ENCODE results near the gene PSMF1.

Gene PSMF1

GRCh38 chr20:1165521-1165920, 47.1 kb downstream of the PSMF1 start:
- Mint-ChIP-seq H3K9me3 (no peaks in the 10 kb centered on the region), H3K4me3 (no peak overlapping the region), H3K27ac (peak overlapping the region; percentile 27)

GRCh38 chr20:1165941-1166340, 47.5 kb downstream of the PSMF1 start:
- no peaks in the 10 kb centered on the region for H3K4me1 Mint-ChIP-seq (ENCODE audit: low read depth)

More at GRCh38 chr20:1165521-1165920, 47.1 kb downstream of the PSMF1 start:
- Mint-ChIP-seq H3K4me1 (ENCODE audit: low read depth) (no peaks in the 10 kb centered on the region), H3K27me3 (no peaks in the 10 kb centered on the region), H3K36me3 (ENCODE audit: low read depth) (peaks cover 97% of the 10 kb centered on the region)
- DNase-seq: no peak

GRCh38 chr20:1166948-1167720, 48.7 kb downstream of the PSMF1 start:
- no peaks in the 10 kb centered on the region for H3K4me1 Mint-ChIP-seq (ENCODE audit: low read depth)
- H3K27ac Mint-ChIP-seq: no peak overlapping the region
- no peaks in the 10 kb centered on the region for H3K9me3 Mint-ChIP-seq
- DNase-seq: no peak
- H3K27me3 Mint-ChIP-seq: no peaks in the 10 kb centered on the region
- no peak overlapping the region for H3K4me3 Mint-ChIP-seq
- peaks cover 96% of the 10 kb centered on the region for H3K36me3 Mint-ChIP-seq (ENCODE audit: low read depth)

More at GRCh38 chr20:1165941-1166340, 47.5 kb downstream of the PSMF1 start:
- Mint-ChIP-seq H3K27ac (no peak overlapping the region), H3K36me3 (ENCODE audit: low read depth) (peaks cover 97% of the 10 kb centered on the region), H3K27me3 (no peaks in the 10 kb centered on the region), H3K9me3 (no peaks in the 10 kb centered on the region), H3K4me3 (no peak overlapping the region)
- no peak for DNase-seq

- peaks cover 96% of the 10 kb centered on the region for H3K36me3 Mint-ChIP-seq (ENCODE audit: low read depth)
- no peak overlapping the region for H3K27ac Mint-ChIP-seq
- DNase-seq: no peak
Measured at GRCh38 chr20:1169224-1169623, 50.8 kb downstream of the PSMF1 start.

GRCh38 chr20:1171461-1172093, 53.2 kb downstream of the PSMF1 start:
- Mint-ChIP-seq H3K27me3 (no peaks in the 10 kb centered on the region), H3K4me1 (ENCODE audit: low read depth) (no peaks in the 10 kb centered on the region), H3K4me3 (no peak overlapping the region), H3K9me3 (no peaks in the 10 kb centered on the region), H3K36me3 (ENCODE audit: low read depth) (peaks cover 90% of the 10 kb centered on the region), H3K27ac (no peak overlapping the region)
- no peak for DNase-seq

More at GRCh38 chr20:1169224-1169623, 50.8 kb downstream of the PSMF1 start:
- H3K27me3 Mint-ChIP-seq: no peaks in the 10 kb centered on the region
- no peak overlapping the region for H3K4me3 Mint-ChIP-seq
- H3K9me3 Mint-ChIP-seq: no peaks in the 10 kb centered on the region
- H3K4me1 Mint-ChIP-seq (ENCODE audit: low read depth): no peaks in the 10 kb centered on the region

GRCh38 chr20:1173698-1174097, 55.3 kb downstream of the PSMF1 start:
- Mint-ChIP-seq H3K27me3 (no peaks in the 10 kb centered on the region), H3K9me3 (no peaks in the 10 kb centered on the region), H3K36me3 (ENCODE audit: low read depth) (peaks cover 78% of the 10 kb centered on the region), H3K4me3 (no peak overlapping the region), H3K27ac (no peak overlapping the region), H3K4me1 (ENCODE audit: low read depth) (no peaks in the 10 kb centered on the region)
- DNase-seq: no peak

GRCh38 chr20:1174787-1175186, 56.4 kb downstream of the PSMF1 start:
- Mint-ChIP-seq H3K27me3 (no peaks in the 10 kb centered on the region), H3K4me1 (ENCODE audit: low read depth) (no peaks in the 10 kb centered on the region), H3K27ac (no peak overlapping the region), H3K9me3 (no peaks in the 10 kb centered on the region), H3K4me3 (no peak overlapping the region), H3K36me3 (ENCODE audit: low read depth) (peaks cover 70% of the 10 kb centered on the region)
- DNase-seq: no peak

GRCh38 chr20:1177680-1178079, 59.3 kb downstream of the PSMF1 start:
- Mint-ChIP-seq H3K27ac (no peak overlapping the region), H3K4me3 (no peak overlapping the region), H3K36me3 (ENCODE audit: low read depth) (peaks cover 48% of the 10 kb centered on the region), H3K27me3 (peaks cover 5% of the 10 kb centered on the region), H3K4me1 (ENCODE audit: low read depth) (no peaks in the 10 kb centered on the region), H3K9me3 (no peaks in the 10 kb centered on the region)
- DNase-seq: no peak

GRCh38 chr20:1178103-1178502, 59.7 kb downstream of the PSMF1 start:
- Mint-ChIP-seq H3K4me3 (no peak overlapping the region), H3K27me3 (peaks cover 5% of the 10 kb centered on the region), H3K36me3 (ENCODE audit: low read depth) (peaks cover 44% of the 10 kb centered on the region), H3K9me3 (no peaks in the 10 kb centered on the region), H3K27ac (no peak overlapping the region), H3K4me1 (ENCODE audit: low read depth) (no peaks in the 10 kb centered on the region)
- DNase-seq: no peak

- Mint-ChIP-seq H3K4me1 (ENCODE audit: low read depth) (no peaks in the 10 kb centered on the region), H3K9me3 (no peaks in the 10 kb centered on the region), H3K27ac (no peak overlapping the region), H3K36me3 (ENCODE audit: low read depth) (peaks cover 39% of the 10 kb centered on the region), H3K27me3 (peaks cover 10% of the 10 kb centered on the region), H3K4me3 (no peak overlapping the region)
- DNase-seq: no peak
Measured at GRCh38 chr20:1178623-1179022, 60.2 kb downstream of the PSMF1 start.

GRCh38 chr20:1180949-1181348, 62.5 kb downstream of the PSMF1 start:
- no peak for DNase-seq
- Mint-ChIP-seq H3K27me3 (peaks cover 23% of the 10 kb centered on the region), H3K4me1 (ENCODE audit: low read depth) (peaks cover 7% of the 10 kb centered on the region), H3K27ac (no peak overlapping the region), H3K4me3 (no peak overlapping the region), H3K9me3 (no peaks in the 10 kb centered on the region), H3K36me3 (ENCODE audit: low read depth) (peaks cover 24% of the 10 kb centered on the region)

GRCh38 chr20:1182106-1182505, 63.7 kb downstream of the PSMF1 start:
- peaks cover 12% of the 10 kb centered on the region for H3K36me3 Mint-ChIP-seq (ENCODE audit: low read depth)
- no peaks in the 10 kb centered on the region for H3K9me3 Mint-ChIP-seq
- peaks cover 29% of the 10 kb centered on the region for H3K27me3 Mint-ChIP-seq
- H3K27ac Mint-ChIP-seq: no peak overlapping the region
- DNase-seq: no peak
- H3K4me3 Mint-ChIP-seq: no peak overlapping the region
- H3K4me1 Mint-ChIP-seq (ENCODE audit: low read depth): peaks cover 8% of the 10 kb centered on the region

GRCh38 chr20:1183153-1183552, 64.8 kb downstream of the PSMF1 start:
- DNase-seq: no peak
- Mint-ChIP-seq H3K9me3 (no peaks in the 10 kb centered on the region), H3K4me1 (ENCODE audit: low read depth) (peaks cover 8% of the 10 kb centered on the region), H3K36me3 (ENCODE audit: low read depth) (peaks cover 9% of the 10 kb centered on the region), H3K27me3 (peaks cover 29% of the 10 kb centered on the region), H3K4me3 (no peak overlapping the region), H3K27ac (no peak overlapping the region)

- Mint-ChIP-seq H3K27me3 (peaks cover 29% of the 10 kb centered on the region), H3K9me3 (no peaks in the 10 kb centered on the region), H3K27ac (peak overlapping the region; percentile 39), H3K4me1 (ENCODE audit: low read depth) (peaks cover 8% of the 10 kb centered on the region), H3K4me3 (peak overlapping the region; percentile 67), H3K36me3 (ENCODE audit: low read depth) (peaks cover 9% of the 10 kb centered on the region)
- no peak for DNase-seq
Measured at GRCh38 chr20:1184260-1184637, 65.8 kb downstream of the PSMF1 start.

GRCh38 chr20:1184638-1185315, 66.4 kb downstream of the PSMF1 start, which contains the start of gene TMEM74B:
Gene TMEM74B, minus strand, starts transcription at chr20:1184981. Its CDS starts 1,180 bp downstream, at chr20:1183801.
- H3K27ac Mint-ChIP-seq: peak within 1 kb of the TSS; percentile 39
- peaks cover 29% of the 10 kb centered on the region for H3K27me3 Mint-ChIP-seq
- H3K4me1 Mint-ChIP-seq (ENCODE audit: low read depth): peaks cover 8% of the 10 kb centered on the region
- H3K9me3 Mint-ChIP-seq: no peaks in the 10 kb centered on the region
- no peak for DNase-seq
- H3K4me3 Mint-ChIP-seq: peak within 1 kb of the TSS; percentile 67
- peaks cover 6% of the 10 kb centered on the region for H3K36me3 Mint-ChIP-seq (ENCODE audit: low read depth)
